GM12801 (cell line): ENCODE data around the gene TNRC18.

Experiments
- CTCF ChIP-seq: IDR thresholded peaks from one replicate; pipeline ENCODE4 v1.5.1; 2011; ENCODE audit warnings: control low read depth; ENCODE audit not compliant: insufficient read length; ENCODE audit errors: extremely low read depth

The TNRC18 gene

DNA sequence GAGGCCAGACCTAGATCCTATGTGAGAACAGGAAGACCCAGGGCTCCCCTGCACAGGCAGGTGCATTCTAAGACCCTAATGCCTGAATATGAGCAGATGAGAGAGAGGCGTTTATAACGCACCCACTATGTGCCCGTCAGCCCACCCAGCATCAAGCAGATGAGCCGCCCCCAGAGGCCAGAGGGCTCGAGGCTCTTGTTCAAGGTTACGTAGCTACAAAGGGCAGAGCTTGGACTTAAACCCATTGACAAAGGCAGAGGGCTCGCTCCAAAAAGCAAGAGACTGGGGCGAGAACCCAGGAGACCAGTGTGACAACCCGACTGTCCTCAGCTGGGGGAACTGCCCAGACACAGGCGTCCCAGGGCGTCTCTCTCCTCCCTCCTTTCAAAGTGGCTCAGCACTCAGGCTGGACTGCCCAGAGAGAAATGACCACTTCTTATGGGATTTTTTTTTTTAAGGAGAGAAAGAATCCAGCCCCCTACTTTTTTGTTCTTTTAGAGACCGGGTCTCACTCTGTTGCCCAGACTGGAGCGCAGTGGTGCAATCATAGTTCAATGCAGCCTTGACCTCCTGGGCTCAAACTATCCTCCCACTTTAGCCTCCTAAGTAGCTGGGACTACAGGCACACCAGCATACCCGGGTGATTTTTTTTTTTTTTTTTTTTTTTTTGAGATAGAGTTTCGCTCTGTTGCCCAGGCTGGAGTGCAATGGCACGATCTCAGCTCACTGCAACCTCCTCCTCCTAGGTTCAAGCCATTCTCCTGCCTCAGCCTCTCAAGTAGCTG, 40.1 kb downstream of the TNRC18 start:
- no peak for TF ChIP-seq CTCF

- no peak for TF ChIP-seq CTCF
Observed at GRCh38 chr7:5382281-5382892, 41.2 kb downstream of the TNRC18 start.

- TF ChIP-seq CTCF: no peak
Observed at GRCh38 chr7:5381071-5381772, 42.4 kb downstream of the TNRC18 start.

DNA sequence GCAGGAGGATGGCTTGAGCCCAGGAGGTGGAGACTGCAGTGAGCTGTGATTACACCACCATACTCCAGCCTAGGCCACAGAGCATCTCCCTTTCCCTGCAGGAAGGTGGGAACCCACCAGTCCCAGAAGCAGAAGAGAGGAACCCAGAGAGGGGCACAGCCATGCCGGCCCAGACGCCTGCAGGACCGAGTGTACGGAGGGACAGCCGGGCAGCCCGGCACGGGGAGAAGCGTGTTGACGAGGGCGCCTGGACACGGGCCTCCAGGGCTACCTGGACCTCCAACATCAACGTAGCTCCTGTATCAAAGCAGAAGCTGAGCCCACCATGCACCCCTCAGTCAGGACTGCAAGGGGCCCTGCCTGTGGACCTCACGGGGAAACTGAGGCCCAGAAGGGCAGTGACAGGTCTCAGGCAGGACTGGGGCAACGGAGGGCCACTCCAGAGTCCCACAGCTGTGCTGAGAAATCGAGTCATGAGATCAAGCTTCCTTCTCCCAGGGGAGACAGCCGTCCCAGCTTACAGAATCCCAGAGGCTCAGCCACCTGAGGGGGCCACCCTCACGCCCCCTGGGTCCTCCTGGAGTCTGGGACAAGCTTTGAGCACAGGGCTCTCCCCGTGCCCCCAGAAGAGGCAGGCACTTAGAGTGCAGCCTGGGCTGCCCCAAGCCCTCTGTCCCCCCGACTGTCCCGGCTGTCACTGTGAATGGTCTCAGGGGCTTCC, 43.1 kb downstream of the TNRC18 start:
- TF ChIP-seq CTCF: no peak

- TF ChIP-seq CTCF: no peak
Observed at GRCh38 chr7:5379546-5379945, 44.1 kb downstream of the TNRC18 start.

GRCh38 chr7:5377816-5378215, 45.8 kb downstream of the TNRC18 start:
- no peak for TF ChIP-seq CTCF

DNA sequence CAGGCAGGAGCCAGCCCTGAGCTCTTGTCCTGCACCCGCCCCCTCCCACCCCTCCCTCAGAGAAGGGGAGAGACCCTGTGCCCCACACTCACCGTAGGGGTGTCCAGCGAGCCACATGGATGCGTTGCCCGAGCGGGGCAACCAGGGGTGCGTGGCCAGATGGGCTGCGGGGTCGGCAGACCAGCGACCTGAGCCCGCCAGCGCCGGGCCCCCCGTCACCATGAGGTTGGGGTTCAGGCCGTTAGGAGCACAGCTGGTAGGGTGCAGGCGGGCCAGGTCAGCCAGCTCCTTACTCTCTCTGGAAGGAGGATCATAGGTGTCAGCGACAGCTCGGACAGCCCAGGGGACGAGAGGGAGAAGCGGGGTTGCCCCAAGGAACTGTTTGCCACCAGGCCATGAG, 46.4 kb downstream of the TNRC18 start:
- no peak for TF ChIP-seq CTCF
